GM12864 (cell line): ENCODE data around the gene SMIM11.
"Not testable (repeated sequence)": the region's sequence is repeated elsewhere in the genome, so short reads cannot be mapped to it uniquely, and the experiment has no call there.

Experiments
- DNase-seq: peaks from one replicate; pipeline ENCODE4 v3.0.0-alpha.2; 2011; ENCODE audit warnings: low read depth
- H3K4me3 ChIP-seq: 2 replicates; pipeline ENCODE4 v1.5.1; 2011; ENCODE audit warnings: mild to moderate bottlenecking, low read depth, low read length, control low read depth
- CTCF ChIP-seq: IDR thresholded peaks from 2 replicates; pipeline ENCODE4 v1.5.1; 2011; ENCODE audit warnings: low read depth, mild to moderate bottlenecking, moderate library complexity, low read length, control low read depth, inconsistent platforms; ENCODE audit errors: missing control alignments

Gene SMIM11

GRCh38 chr21:34374940-34375618 is at the start of gene SMIM11:
Gene SMIM11 (plus strand): TSS chr21:34375507. CDS start chr21:34379505, 3,998 bp downstream.
- not testable (repeated sequence) for H3K4me3 ChIP-seq, DNase-seq

- TF ChIP-seq CTCF: no peak
- H3K4me3 ChIP-seq: no peak overlapping the region
- no peak for DNase-seq
These were observed 45.3 kb upstream of the SMIM11 start for GRCh38 chr21:34330055-34330454.

- TF ChIP-seq CTCF: no peak
- DNase-seq: no peak
- H3K4me3 ChIP-seq: no peak overlapping the region
These were observed 43.6 kb upstream of the SMIM11 start for GRCh38 chr21:34331726-34332125.

GRCh38 chr21:34332347-34332746 is 43.0 kb upstream of the SMIM11 start:
- TF ChIP-seq CTCF: no peak
- H3K4me3 ChIP-seq: no peak overlapping the region
- no peak for DNase-seq

- no peak for TF ChIP-seq CTCF
- no peak for DNase-seq
- no peak overlapping the region for H3K4me3 ChIP-seq
These were observed 42.1 kb upstream of the SMIM11 start for GRCh38 chr21:34333121-34333739.

GRCh38 chr21:34335316-34335715 is 40.0 kb upstream of the SMIM11 start:
- H3K4me3 ChIP-seq: no peak overlapping the region
- TF ChIP-seq CTCF: no peak
- DNase-seq: no peak

- DNase-seq: no peak
- TF ChIP-seq CTCF: no peak
- no peak overlapping the region for H3K4me3 ChIP-seq
These were observed 39.1 kb upstream of the SMIM11 start for GRCh38 chr21:34336245-34336644.
